Measurements from ENCODE around the gene HNRNPM.

The HNRNPM gene

GRCh38 chr19:8482696-8483095 lies 37.9 kb downstream of the HNRNPM start:
- peaks cover 93% of the 10 kb centered on the region for H3K36me3 ChIP-seq (ENCODE audit: insufficient read depth, low read length)
- H3K4me1 ChIP-seq (ENCODE audit: insufficient read depth, low read length): no peaks in the 10 kb centered on the region
- H3K4me3 ChIP-seq (ENCODE audit: low read depth in 1 of 2, low read length in 2 of 2): no peak overlapping the region
- no peaks in the 10 kb centered on the region for H3K9me3 ChIP-seq (ENCODE audit: insufficient read depth, low read length, severe bottlenecking)
- TF ChIP-seq EZH2 (IDR thresholded peaks at IDR 0.05; ENCODE audit: borderline replicate concordance, low read depth, low read length, severe bottlenecking): no peak
- TF ChIP-seq CTCF (IDR thresholded peaks at IDR 0.05; ENCODE audit: borderline replicate concordance, extremely low read depth, low read length, poor library complexity, severe bottlenecking): no peak
- no peaks in the 10 kb centered on the region for H3K27me3 ChIP-seq (ENCODE audit: insufficient read depth, low read length, poor library complexity)
- peaks cover 75% of the 10 kb centered on the region for H3K79me2 ChIP-seq (ENCODE audit: insufficient read depth, low read length)
- no peak overlapping the region for H2AFZ ChIP-seq (ENCODE audit: low read depth, low read length)
- H3K27ac ChIP-seq (ENCODE audit: low read length): no peak overlapping the region
- no peak for ATAC-seq (ENCODE audit: insufficient read depth, low read depth)
- no peak overlapping the region for H3K9ac ChIP-seq (ENCODE audit: low read depth, low read length)
- peaks cover 92% of the 10 kb centered on the region for H4K20me1 ChIP-seq (ENCODE audit: insufficient read depth, low read length)
- DNase-seq: no peak
- no peak overlapping the region for H3K4me2 ChIP-seq (ENCODE audit: insufficient read depth, low read length)

- Histone ChIP-seq H3K36me3 (ENCODE audit: insufficient read depth, low read length) (peaks cover 93% of the 10 kb centered on the region), H3K4me2 (ENCODE audit: insufficient read depth, low read length) (no peak overlapping the region), H3K27me3 (ENCODE audit: insufficient read depth, low read length, poor library complexity) (no peaks in the 10 kb centered on the region), H4K20me1 (ENCODE audit: insufficient read depth, low read length) (peaks cover 92% of the 10 kb centered on the region), H3K9me3 (ENCODE audit: insufficient read depth, low read length, severe bottlenecking) (no peaks in the 10 kb centered on the region), H3K79me2 (ENCODE audit: insufficient read depth, low read length) (peaks cover 70% of the 10 kb centered on the region), H3K27ac (ENCODE audit: low read length) (no peak overlapping the region), H3K4me1 (ENCODE audit: insufficient read depth, low read length) (no peaks in the 10 kb centered on the region), H3K4me3 (ENCODE audit: low read depth in 1 of 2, low read length in 2 of 2) (no peak overlapping the region), H3K9ac (ENCODE audit: low read depth, low read length) (no peak overlapping the region), H2AFZ (ENCODE audit: low read depth, low read length) (no peak overlapping the region)
- no peak for DNase-seq
- ATAC-seq (ENCODE audit: insufficient read depth, low read depth): no peak
- no peak for TF ChIP-seq CTCF (IDR thresholded peaks at IDR 0.05; ENCODE audit: borderline replicate concordance, extremely low read depth, low read length, poor library complexity, severe bottlenecking)
- no peak for TF ChIP-seq EZH2 (IDR thresholded peaks at IDR 0.05; ENCODE audit: borderline replicate concordance, low read depth, low read length, severe bottlenecking)
These were observed 38.4 kb downstream of the HNRNPM start for GRCh38 chr19:8483165-8483564.

GRCh38 chr19:8484331-8484894 lies 39.6 kb downstream of the HNRNPM start:
- peaks cover 89% of the 10 kb centered on the region for H4K20me1 ChIP-seq (ENCODE audit: insufficient read depth, low read length)
- no peaks in the 10 kb centered on the region for H3K9me3 ChIP-seq (ENCODE audit: insufficient read depth, low read length, severe bottlenecking)
- TF ChIP-seq EZH2 (IDR thresholded peaks at IDR 0.05; ENCODE audit: borderline replicate concordance, low read depth, low read length, severe bottlenecking): no peak
- no peak for TF ChIP-seq CTCF (IDR thresholded peaks at IDR 0.05; ENCODE audit: borderline replicate concordance, extremely low read depth, low read length, poor library complexity, severe bottlenecking)
- no peaks in the 10 kb centered on the region for H3K27me3 ChIP-seq (ENCODE audit: insufficient read depth, low read length, poor library complexity)
- H3K79me2 ChIP-seq (ENCODE audit: insufficient read depth, low read length): peaks cover 58% of the 10 kb centered on the region
- H3K9ac ChIP-seq (ENCODE audit: low read depth, low read length): no peak overlapping the region
- H3K4me1 ChIP-seq (ENCODE audit: insufficient read depth, low read length): no peaks in the 10 kb centered on the region
- no peak overlapping the region for H3K27ac ChIP-seq (ENCODE audit: low read length)
- DNase-seq: no peak
- peaks cover 92% of the 10 kb centered on the region for H3K36me3 ChIP-seq (ENCODE audit: insufficient read depth, low read length)
- no peak overlapping the region for H3K4me3 ChIP-seq (ENCODE audit: low read depth in 1 of 2, low read length in 2 of 2)
- no peak overlapping the region for H2AFZ ChIP-seq (ENCODE audit: low read depth, low read length)
- ATAC-seq (ENCODE audit: insufficient read depth, low read depth): no peak
- no peak overlapping the region for H3K4me2 ChIP-seq (ENCODE audit: insufficient read depth, low read length)
